Osteocyte (in vitro differentiated cells): Measurements from ENCODE around the gene ARHGAP22. TPM values are rescaled to one million over a fixed set of nuclear protein-coding genes. Genes with fewer than 3 reads are reported as not detected.

Source experiments
- DNase-seq: peaks from one replicate; pipeline ENCODE4 v3.0.0; 2021; ENCODE audit warnings: mixed read lengths; ENCODE audit not compliant: unreplicated experiment; ENCODE audit errors: extremely low spot score
- H3K27ac Mint-ChIP-seq: one replicate; pipeline ENCODE4 v1.8.0; 2021; ENCODE audit warnings: mild to moderate bottlenecking, mixed read lengths; ENCODE audit not compliant: unreplicated experiment
- H3K27me3 Mint-ChIP-seq: one replicate; pipeline ENCODE4 v1.8.0; 2021; ENCODE audit warnings: mixed read lengths; ENCODE audit not compliant: unreplicated experiment
- H3K36me3 Mint-ChIP-seq: one replicate; pipeline ENCODE4 v1.8.0; 2021; ENCODE audit warnings: mixed read lengths; ENCODE audit not compliant: unreplicated experiment
- H3K4me1 Mint-ChIP-seq: one replicate; pipeline ENCODE4 v1.8.0; 2021; ENCODE audit warnings: mixed read lengths; ENCODE audit not compliant: unreplicated experiment
- H3K4me3 Mint-ChIP-seq: one replicate; pipeline ENCODE4 v1.8.0; 2021; ENCODE audit warnings: mild to moderate bottlenecking, moderate library complexity, mixed read lengths; ENCODE audit not compliant: unreplicated experiment
- H3K9me3 Mint-ChIP-seq: one replicate; pipeline ENCODE4 v1.8.0; 2021; ENCODE audit warnings: mixed read lengths; ENCODE audit not compliant: unreplicated experiment
- CTCF ChIP-seq: fragments of 200-600 bp; sonication (generic); IDR thresholded peaks from 2 replicates; pipeline ENCODE4 v1.5.0; 2021; ENCODE audit warnings: antibody characterized with exemption, mild to moderate bottlenecking, moderate library complexity
- total RNA-seq: library from RNA; stranded (reverse); gene quantifications from 2 replicates; pipeline ENCODE4 v1.2.1, GENCODE V29; 2021

Gene ARHGAP22
- total RNA-seq, 1 donor from 2014 or later, result 0.64 TPM

DNA sequence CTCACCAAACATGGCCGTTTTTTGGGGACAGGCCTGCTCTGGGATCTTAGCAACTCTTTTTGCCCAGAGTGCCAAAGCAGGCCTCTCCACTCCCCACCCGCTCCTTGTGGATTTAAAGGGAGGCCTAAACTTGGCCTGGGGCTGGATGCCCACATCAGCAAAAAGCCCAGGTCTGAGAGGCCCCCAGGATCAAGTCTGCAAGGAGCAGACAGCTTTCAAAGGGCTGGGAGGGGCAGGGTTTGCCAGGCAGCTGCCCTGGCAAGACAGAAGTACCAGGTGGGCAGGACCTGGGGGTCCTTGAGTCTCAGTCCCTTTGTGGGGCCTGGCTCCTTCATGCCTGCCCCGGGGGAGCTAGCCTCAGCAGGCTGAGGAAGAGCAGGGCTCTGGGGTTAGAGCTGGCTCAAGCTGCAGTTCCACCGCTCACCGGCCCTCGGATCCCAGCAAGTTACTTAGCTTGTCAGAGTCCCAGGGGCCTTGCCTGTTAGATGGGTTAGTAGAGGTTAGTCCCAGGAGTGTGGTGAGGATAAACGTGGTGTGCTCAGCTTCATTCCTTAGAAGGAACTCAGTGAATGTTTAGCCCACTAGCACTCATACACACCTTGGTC is 56.2 kb downstream of the ARHGAP22 start:
- Mint-ChIP-seq H3K36me3 (no peaks in the 10 kb centered on the region), H3K4me3 (no peak overlapping the region), H3K4me1 (peaks cover 10% of the 10 kb centered on the region), H3K9me3 (no peaks in the 10 kb centered on the region), H3K27me3 (no peaks in the 10 kb centered on the region), H3K27ac (no peak overlapping the region)
- TF ChIP-seq CTCF, result no peak
- peak; percentile 74 for DNase-seq

DNA sequence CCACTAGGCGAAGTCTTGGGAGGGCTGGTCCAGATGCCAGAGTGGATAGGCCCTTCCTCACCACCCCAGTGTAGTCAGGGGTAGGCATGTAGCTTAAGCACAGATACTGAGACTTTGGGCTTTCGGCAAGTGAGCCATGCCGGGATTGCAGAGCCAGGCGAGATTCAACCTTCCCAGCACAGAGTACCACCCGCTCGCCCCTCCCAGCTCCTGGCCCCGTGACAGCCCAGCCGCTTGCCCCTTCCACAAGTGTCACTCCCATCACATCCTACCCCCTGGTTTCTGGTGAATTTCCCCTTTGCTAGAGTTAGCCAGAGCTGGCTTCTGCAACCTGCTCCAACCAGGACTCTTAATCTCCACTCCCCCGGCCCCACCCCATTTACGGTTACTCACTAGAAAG is 56.9 kb downstream of the ARHGAP22 start:
- no peak overlapping the region for H3K4me3 Mint-ChIP-seq
- H3K27me3 Mint-ChIP-seq, result no peaks in the 10 kb centered on the region
- peaks cover 16% of the 10 kb centered on the region for H3K4me1 Mint-ChIP-seq
- no peak overlapping the region for H3K27ac Mint-ChIP-seq
- no peaks in the 10 kb centered on the region for H3K9me3 Mint-ChIP-seq
- peak; percentile 73 for DNase-seq
- TF ChIP-seq CTCF, result no peak
- H3K36me3 Mint-ChIP-seq, result no peaks in the 10 kb centered on the region

DNA sequence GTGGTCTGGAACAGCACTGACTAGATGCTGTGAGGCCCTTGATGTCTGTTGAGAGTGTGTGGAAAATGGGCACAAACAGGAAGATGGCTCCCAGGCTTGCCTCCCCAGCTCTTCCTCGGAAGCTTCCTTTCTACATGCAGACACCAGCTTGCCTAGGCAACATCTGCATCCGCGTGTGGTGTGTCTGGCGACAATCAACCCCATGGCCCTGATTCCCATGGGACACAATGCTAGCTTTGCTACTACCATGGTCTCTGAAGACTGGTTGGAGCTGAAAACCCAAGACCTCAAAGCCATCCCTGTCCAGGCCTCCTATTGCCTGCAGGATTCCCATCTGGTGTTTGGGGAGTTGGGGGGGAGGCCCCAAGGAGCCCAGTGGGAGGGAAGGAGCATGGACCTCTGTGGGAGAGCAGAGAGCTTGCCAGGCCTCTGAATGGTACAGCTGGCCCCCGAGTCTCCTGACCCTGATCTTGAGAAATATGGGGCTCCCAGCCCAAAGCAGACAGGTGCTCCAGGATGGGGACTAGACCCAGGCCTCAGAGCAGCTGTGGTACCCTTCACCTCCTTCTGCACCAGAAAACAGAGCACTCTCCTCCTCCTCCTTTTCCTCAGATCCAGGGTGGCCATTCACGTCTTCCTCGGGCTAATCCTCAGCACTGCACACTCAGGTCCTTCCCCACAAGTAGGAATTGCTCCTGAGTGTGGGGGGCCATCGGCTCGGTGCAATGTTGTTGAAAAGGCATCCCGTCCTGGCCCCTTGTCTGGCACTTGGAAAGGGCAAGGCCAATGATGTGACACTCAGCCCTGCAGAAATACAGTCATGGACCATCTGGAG is 57.6 kb downstream of the ARHGAP22 start:
- no peaks in the 10 kb centered on the region for H3K9me3 Mint-ChIP-seq
- H3K36me3 Mint-ChIP-seq, result no peaks in the 10 kb centered on the region
- peak; percentile 63 for DNase-seq
- H3K27me3 Mint-ChIP-seq, result no peaks in the 10 kb centered on the region
- no peak overlapping the region for H3K27ac Mint-ChIP-seq
- TF ChIP-seq CTCF, result no peak
- no peak overlapping the region for H3K4me3 Mint-ChIP-seq
- H3K4me1 Mint-ChIP-seq, result peaks cover 21% of the 10 kb centered on the region

DNA sequence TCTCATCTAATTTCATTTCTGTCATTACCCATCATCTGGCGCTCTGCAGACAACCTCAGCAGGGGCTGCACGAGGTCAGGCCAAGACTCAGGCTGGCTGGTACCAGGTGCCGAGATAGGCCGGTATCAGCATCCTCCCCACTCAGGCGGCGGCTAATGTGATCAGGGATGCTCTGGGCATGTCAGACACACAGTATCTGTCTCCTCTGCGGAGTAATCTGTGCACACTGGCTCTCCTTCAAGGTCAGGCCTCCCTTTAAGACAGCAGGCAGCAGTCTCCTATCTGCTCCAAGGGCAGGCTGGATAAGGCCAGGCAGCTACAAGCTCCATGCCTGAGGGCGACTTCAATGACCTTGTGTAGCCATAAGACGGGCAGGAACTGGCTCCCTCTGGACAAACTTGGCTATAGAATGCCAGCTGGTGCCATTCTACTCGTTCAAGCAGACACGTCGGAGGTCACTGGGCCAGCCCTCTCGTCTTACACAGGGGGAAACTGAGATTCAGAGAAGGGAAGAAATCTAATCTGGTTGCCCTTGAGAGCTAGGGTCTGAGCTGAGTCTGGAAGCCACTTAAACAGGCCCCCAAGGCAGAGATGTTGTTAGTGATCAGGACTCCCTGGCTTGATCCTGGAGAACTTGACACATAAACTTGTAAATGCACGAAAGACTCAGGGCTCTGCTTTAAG is 59.3 kb downstream of the ARHGAP22 start:
- peak; percentile 70 for DNase-seq
- Mint-ChIP-seq H3K27me3 (no peaks in the 10 kb centered on the region), H3K9me3 (no peaks in the 10 kb centered on the region), H3K36me3 (no peaks in the 10 kb centered on the region), H3K4me3 (no peak overlapping the region), H3K27ac (no peak overlapping the region), H3K4me1 (peaks cover 27% of the 10 kb centered on the region)
- TF ChIP-seq CTCF, result no peak
